MM.1S (cell line): ENCODE measurements around the gene ZNF212.

Experiments
- DNase-seq: peaks from one replicate; pipeline ENCODE4 v3.0.0-alpha.2; 2015
- H2AFZ ChIP-seq: fragments of 300-600 bp; sonication (generic); 2 replicates; pipeline ENCODE4 v1.6.0; 2016; ENCODE audit warnings: antibody characterized with exemption, low read length
- H3F3A ChIP-seq: fragments of 300-600 bp; sonication (generic); 2 replicates; pipeline ENCODE4 v1.6.1; 2016; ENCODE audit warnings: mild to moderate bottlenecking, antibody characterized with exemption, low read length, moderate library complexity, mixed read lengths; ENCODE audit not compliant: insufficient read depth
- H3K27ac ChIP-seq: fragments of 300-600 bp; sonication (generic); 2 replicates; pipeline ENCODE4 v1.5.1; 2016; ENCODE audit warnings: mild to moderate bottlenecking, low read length
- H3K27me3 ChIP-seq: fragments of 300-600 bp; sonication (generic); replicated peaks from 2 replicates; pipeline ENCODE4 v1.6.0; 2016; ENCODE audit warnings: low read length; ENCODE audit not compliant: insufficient read depth
- H3K36me3 ChIP-seq: fragments of 300-600 bp; sonication (generic); replicated peaks from 2 replicates; pipeline ENCODE4 v1.6.1; 2016; ENCODE audit warnings: mild to moderate bottlenecking, low read length, mixed read lengths; ENCODE audit not compliant: insufficient read depth
- H3K4me1 ChIP-seq: fragments of 300-600 bp; sonication (generic); 2 replicates; pipeline ENCODE4 v1.6.1; 2016; ENCODE audit warnings: low read length, mixed read lengths
- H3K4me2 ChIP-seq: fragments of 300-600 bp; sonication (generic); 2 replicates; pipeline ENCODE4 v1.6.0; 2016; ENCODE audit warnings: low read depth, low read length
- H3K4me3 ChIP-seq: fragments of 300-600 bp; sonication (generic); 2 replicates; pipeline ENCODE4 v1.5.1; 2016; ENCODE audit warnings: low read length, mixed read lengths
- H3K79me2 ChIP-seq: fragments of 300-600 bp; sonication (generic); 2 replicates; pipeline ENCODE4 v1.6.1; 2016; ENCODE audit warnings: mixed run types, low read length, mixed read lengths
- H3K9ac ChIP-seq: fragments of 300-600 bp; sonication (generic); 2 replicates; pipeline ENCODE4 v1.6.1; 2016; ENCODE audit warnings: low read length, mixed read lengths
- H3K9me2 ChIP-seq: fragments of 300-600 bp; sonication (generic); replicated peaks from 2 replicates; pipeline ENCODE4 v1.6.1; 2016; ENCODE audit warnings: mild to moderate bottlenecking, low read length, mixed read lengths; ENCODE audit not compliant: insufficient read depth
- H3K9me3 ChIP-seq: fragments of 300-600 bp; sonication (generic); replicated peaks from 2 replicates; pipeline ENCODE4 v1.6.1; 2016; ENCODE audit warnings: mild to moderate bottlenecking, low read length, mixed read lengths; ENCODE audit not compliant: insufficient read depth
- H4K20me1 ChIP-seq: fragments of 300-600 bp; sonication (generic); 2 replicates; pipeline ENCODE4 v1.6.1; 2016; ENCODE audit warnings: mild to moderate bottlenecking, low read length, moderate library complexity, mixed read lengths; ENCODE audit not compliant: insufficient read depth
- EZH2 ChIP-seq: fragments of 300-600 bp; sonication (generic); optimal IDR thresholded peaks from 2 replicates; pipeline ENCODE3; 2017; ENCODE audit warnings: low read depth, mild to moderate bottlenecking, antibody characterized with exemption, low read length, mixed read lengths
- EZH2phosphoT487 ChIP-seq: fragments of 300-600 bp; sonication (generic); IDR thresholded peaks from 2 replicates; pipeline ENCODE4 v1.6.1; 2018; ENCODE audit warnings: antibody characterized with exemption, low read length
- TF ChIP-seq, protein P1 (sequence below): fragments of 300-600 bp; sonication (generic); IDR thresholded peaks from 2 replicates; pipeline ENCODE4 v1.5.1; 2016; ENCODE audit warnings: antibody characterized with exemption, low read length, mixed read lengths

The ZNF212 gene

DNA sequence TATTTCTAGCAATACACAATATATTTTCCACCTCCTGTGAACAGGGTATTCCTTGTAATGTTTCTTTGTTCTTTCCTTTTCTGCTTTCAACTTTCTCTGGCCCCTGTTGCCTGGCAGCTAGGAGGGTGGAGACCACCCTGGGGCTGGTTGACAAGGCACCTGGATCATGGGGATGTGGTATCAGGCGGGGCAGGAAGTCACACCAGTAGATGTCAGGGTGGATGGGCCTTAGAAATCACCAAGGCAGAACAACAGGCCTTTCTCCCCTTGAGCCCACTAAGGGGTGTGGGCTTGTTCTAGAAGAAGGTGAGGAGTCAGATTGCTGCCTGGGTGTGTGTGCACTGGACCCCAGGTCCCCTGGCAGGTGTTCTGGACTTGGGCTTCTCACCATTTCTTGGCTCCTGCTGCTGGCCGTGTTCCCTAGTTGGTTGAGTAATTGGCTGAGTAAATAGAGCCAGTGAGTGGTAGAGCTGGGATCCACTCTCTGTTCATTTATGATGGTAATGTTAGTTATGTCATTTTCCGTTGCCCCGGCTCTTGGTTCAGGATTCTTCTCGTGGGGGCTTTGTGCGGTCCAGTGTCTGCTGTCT, 47.5 kb downstream of the ZNF212 start:
- no peaks in the 10 kb centered on the region for H4K20me1 ChIP-seq
- H3K9ac ChIP-seq: no peak overlapping the region
- no peaks in the 10 kb centered on the region for H3K27me3 ChIP-seq
- no peak overlapping the region for H3K27ac ChIP-seq
- no peaks in the 10 kb centered on the region for H3K9me3 ChIP-seq
- no peak overlapping the region for H2AFZ ChIP-seq
- peaks cover 17% of the 10 kb centered on the region for H3F3A ChIP-seq
- no peak for DNase-seq
- H3K4me3 ChIP-seq: no peak overlapping the region
- H3K79me2 ChIP-seq: 0 out of 2 replicates have a peak, but pooled peaks cover 5% of the 10 kb centered on the region
- no peak overlapping the region for H3K4me2 ChIP-seq
- no peaks in the 10 kb centered on the region for H3K9me2 ChIP-seq
- peaks cover 23% of the 10 kb centered on the region for H3K4me1 ChIP-seq
- no peak for TF ChIP-seq EZH2
- H3K36me3 ChIP-seq: no peaks in the 10 kb centered on the region

DNA sequence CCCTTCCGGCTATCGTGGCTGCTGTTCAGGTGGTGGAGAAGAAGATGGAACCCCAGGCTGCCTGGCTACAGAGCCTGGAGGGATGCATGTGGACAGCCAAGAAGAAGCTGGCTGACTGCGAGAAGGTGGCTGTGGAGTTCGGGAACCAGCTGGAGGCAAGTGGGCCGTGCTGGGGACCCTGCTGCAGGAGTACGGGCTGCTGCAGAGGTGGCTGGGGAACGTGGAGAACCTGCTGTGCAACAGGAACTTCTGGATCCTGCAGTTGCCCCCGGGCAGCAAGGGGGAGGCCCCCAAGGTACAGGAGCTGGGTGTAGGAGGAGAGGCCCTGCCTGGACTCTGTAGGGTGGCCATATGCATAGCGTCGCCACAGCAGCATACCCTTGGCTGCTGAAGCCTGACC, 48.2 kb downstream of the ZNF212 start:
- Histone ChIP-seq H3K36me3 (no peaks in the 10 kb centered on the region), H3K27ac (no peak overlapping the region), H3K4me2 (no peak overlapping the region), H3K9ac (no peak overlapping the region), H3K4me1 (peaks cover 29% of the 10 kb centered on the region), H4K20me1 (no peaks in the 10 kb centered on the region), H3K9me3 (no peaks in the 10 kb centered on the region), H3K9me2 (no peaks in the 10 kb centered on the region), H3K27me3 (no peaks in the 10 kb centered on the region), H3K79me2 (0 out of 2 replicates have a peak, but pooled peaks cover 5% of the 10 kb centered on the region), H3K4me3 (no peak overlapping the region), H2AFZ (no peak overlapping the region), H3F3A (peaks cover 17% of the 10 kb centered on the region)
- no peak for TF ChIP-seq EZH2phosphoT487
- no peak for TF ChIP-seq EZH2
- TF ChIP-seq, protein P1, sequence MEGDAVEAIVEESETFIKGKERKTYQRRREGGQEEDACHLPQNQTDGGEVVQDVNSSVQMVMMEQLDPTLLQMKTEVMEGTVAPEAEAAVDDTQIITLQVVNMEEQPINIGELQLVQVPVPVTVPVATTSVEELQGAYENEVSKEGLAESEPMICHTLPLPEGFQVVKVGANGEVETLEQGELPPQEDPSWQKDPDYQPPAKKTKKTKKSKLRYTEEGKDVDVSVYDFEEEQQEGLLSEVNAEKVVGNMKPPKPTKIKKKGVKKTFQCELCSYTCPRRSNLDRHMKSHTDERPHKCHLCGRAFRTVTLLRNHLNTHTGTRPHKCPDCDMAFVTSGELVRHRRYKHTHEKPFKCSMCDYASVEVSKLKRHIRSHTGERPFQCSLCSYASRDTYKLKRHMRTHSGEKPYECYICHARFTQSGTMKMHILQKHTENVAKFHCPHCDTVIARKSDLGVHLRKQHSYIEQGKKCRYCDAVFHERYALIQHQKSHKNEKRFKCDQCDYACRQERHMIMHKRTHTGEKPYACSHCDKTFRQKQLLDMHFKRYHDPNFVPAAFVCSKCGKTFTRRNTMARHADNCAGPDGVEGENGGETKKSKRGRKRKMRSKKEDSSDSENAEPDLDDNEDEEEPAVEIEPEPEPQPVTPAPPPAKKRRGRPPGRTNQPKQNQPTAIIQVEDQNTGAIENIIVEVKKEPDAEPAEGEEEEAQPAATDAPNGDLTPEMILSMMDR: no peak
- no peak for DNase-seq

DNA sequence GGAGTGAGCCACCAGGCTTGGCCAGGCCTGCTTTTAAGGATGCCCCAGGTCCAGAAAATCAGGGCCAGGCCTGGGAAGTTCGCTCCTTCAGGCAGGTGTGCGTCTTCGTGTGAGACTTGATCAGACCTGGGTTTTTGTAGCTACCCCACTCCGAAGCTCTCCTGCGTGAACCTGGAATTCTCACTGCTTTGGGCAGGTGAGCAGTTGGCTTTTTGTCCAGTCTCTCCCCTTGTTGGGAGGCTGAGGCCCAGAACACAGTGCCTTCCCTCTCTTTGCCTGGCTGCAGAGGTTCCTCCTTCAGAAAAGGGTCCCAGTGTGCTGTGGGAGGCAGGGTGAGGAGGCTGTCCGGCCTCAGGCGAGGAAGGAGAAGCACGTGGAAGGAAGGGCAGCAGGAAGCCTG, 49.8 kb downstream of the ZNF212 start:
- Histone ChIP-seq H3K36me3 (no peaks in the 10 kb centered on the region), H3F3A (peaks cover 6% of the 10 kb centered on the region), H3K79me2 (0 out of 2 replicates have a peak, but pooled peaks cover 5% of the 10 kb centered on the region), H3K27me3 (no peaks in the 10 kb centered on the region), H3K4me2 (no peak overlapping the region), H3K9ac (no peak overlapping the region), H3K9me3 (no peaks in the 10 kb centered on the region), H3K27ac (no peak overlapping the region), H3K9me2 (no peaks in the 10 kb centered on the region), H3K4me1 (peaks cover 17% of the 10 kb centered on the region), H4K20me1 (no peaks in the 10 kb centered on the region), H2AFZ (no peak overlapping the region), H3K4me3 (no peak overlapping the region)
- no peak for DNase-seq
- TF ChIP-seq EZH2phosphoT487 (no peak), EZH2 (no peak)
- TF ChIP-seq, protein P1: no peak

DNA sequence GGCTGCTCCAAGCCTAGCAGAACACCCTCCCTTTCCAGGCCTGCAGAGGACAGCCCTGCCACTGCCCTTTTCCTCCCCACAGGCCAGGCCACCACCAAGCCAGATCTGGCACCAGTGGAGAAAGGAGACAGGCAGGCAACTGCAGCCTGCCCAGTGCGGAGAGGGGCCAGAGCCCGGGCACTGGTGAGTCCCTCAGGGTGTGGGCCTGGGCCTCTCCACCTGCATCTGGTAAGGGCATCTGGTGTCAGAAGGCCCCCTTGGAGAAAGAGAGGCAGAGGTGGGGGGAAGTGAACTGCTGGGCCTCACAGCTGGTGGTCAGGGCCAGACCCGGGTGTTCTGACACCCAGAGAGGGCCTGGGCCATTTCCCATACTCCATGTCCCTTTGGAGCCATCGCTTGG, 50.4 kb downstream of the ZNF212 start:
- Histone ChIP-seq H3K36me3 (no peaks in the 10 kb centered on the region), H3K4me2 (no peak overlapping the region), H3K4me1 (peaks cover 13% of the 10 kb centered on the region; the same call in 1 of the 2 replicates), H3K4me3 (no peak overlapping the region), H4K20me1 (no peaks in the 10 kb centered on the region), H3K27me3 (no peaks in the 10 kb centered on the region), H2AFZ (no peak overlapping the region), H3K9me3 (no peaks in the 10 kb centered on the region), H3K79me2 (0 out of 2 replicates have a peak, but pooled peaks cover 5% of the 10 kb centered on the region), H3K9ac (no peak overlapping the region), H3F3A (peaks cover under 1% of the 10 kb centered on the region; the same call in 1 of the 2 replicates), H3K27ac (no peak overlapping the region), H3K9me2 (no peaks in the 10 kb centered on the region)
- DNase-seq: no peak
- TF ChIP-seq, protein P1: no peak
- no peak for TF ChIP-seq EZH2phosphoT487
